HEK293 (cell line): ENCODE data around the gene GALE.

Experiments used
- CTCF ChIA-PET: fragments of 350-600 bp; formaldehyde crosslinking; extraction: SDS; loops from one replicate; lab custom pipeline; 2021; ENCODE audit warnings: antibody characterized with exemption; lab: Yijun Ruan, JAX
- POLR2A ChIA-PET: fragments of 300-600 bp; formaldehyde crosslinking; extraction: SDS; loops from one replicate; lab custom pipeline; 2020; ENCODE audit warnings: antibody characterized with exemption, inconsistent platforms; lab: Yijun Ruan, JAX
- H3K27ac ChIP-seq: fragments of 200-500 bp; sonication (Bioruptor generic); 2 replicates; pipeline ENCODE4 v1.5.1; 2014; ENCODE audit warnings: low read depth, low read length, control low read depth, inconsistent platforms; ENCODE audit errors: extremely low read depth
- H3K36me3 ChIP-seq, 2 experiments: fragments of 200-500 bp in 1 of 2; sonication (Bioruptor generic) in 1 of 2; 1 replicate in 1 of 2; 2 replicates in 1 of 2; pipeline ENCODE4 v1.5.1; 2014 to 2017; ENCODE audit warnings: inconsistent platforms in 2 of 2, low read length in 2 of 2; ENCODE audit not compliant: control insufficient read depth in 2 of 2, insufficient read depth in 1 of 2
- H3K4me1 ChIP-seq: fragments of 200-500 bp; sonication (Bioruptor generic); 2 replicates; pipeline ENCODE4 v1.5.1; 2014; ENCODE audit warnings: mild to moderate bottlenecking, low read length, inconsistent platforms; ENCODE audit not compliant: control insufficient read depth, insufficient read depth
- H3K4me3 ChIP-seq: 2 replicates; pipeline ENCODE4 v1.5.1; 2011; ENCODE audit warnings: low read depth, mild to moderate bottlenecking, control low read depth, low read length, moderate library complexity
- H3K9me3 ChIP-seq: fragments of 200-500 bp; sonication (Bioruptor generic); 2 replicates; pipeline ENCODE4 v1.5.1; 2014; ENCODE audit warnings: low read depth, low read length, inconsistent platforms; ENCODE audit not compliant: control insufficient read depth, insufficient read depth
- IKZF3 ChIP-seq: fragments of 450-650 bp; IDR thresholded peaks from 2 replicates; pipeline ENCODE4 v1.5.0; 2018; ENCODE audit warnings: missing biosample characterization, mild to moderate bottlenecking, missing genetic modification characterization, moderate library complexity
- KLF1 ChIP-seq: fragments of 450-650 bp; formaldehyde crosslinking; IDR thresholded peaks from 2 replicates; pipeline ENCODE4 v1.5.1; 2016; ENCODE audit warnings: missing biosample characterization, missing genetic modification characterization
- TRIM28 ChIP-seq: IDR thresholded peaks from 2 replicates; pipeline ENCODE4 v1.6.1; 2011; ENCODE audit warnings: low read length, control low read depth, borderline replicate concordance
- YY1 ChIP-seq: fragments of 450-650 bp; formaldehyde crosslinking; IDR thresholded peaks from 2 replicates; pipeline ENCODE4 v1.5.1; 2018; ENCODE audit warnings: missing biosample characterization, missing genetic modification characterization
- ZBTB17 ChIP-seq: fragments of 450-650 bp; formaldehyde crosslinking; IDR thresholded peaks from 2 replicates; pipeline ENCODE4 v1.5.1; 2016; ENCODE audit warnings: missing biosample characterization, missing genetic modification characterization
- ZFP69B ChIP-seq: fragments of 450-650 bp; formaldehyde crosslinking; IDR thresholded peaks from 2 replicates; pipeline ENCODE4 v1.5.1; 2016; ENCODE audit warnings: missing biosample characterization, missing genetic modification characterization
- ZNF10 ChIP-seq: fragments of 450-650 bp; formaldehyde crosslinking; IDR thresholded peaks from 2 replicates; pipeline ENCODE4 v1.5.1; 2017; ENCODE audit warnings: missing biosample characterization, missing genetic modification characterization
- ZNF311 ChIP-seq: fragments of 450-650 bp; formaldehyde crosslinking; IDR thresholded peaks from 2 replicates; pipeline ENCODE4 v1.5.1; 2017; ENCODE audit warnings: missing biosample characterization, missing genetic modification characterization, borderline replicate concordance
- ZNF37A ChIP-seq: fragments of 450-650 bp; IDR thresholded peaks from 2 replicates; pipeline ENCODE4 v1.5.1; 2018; ENCODE audit warnings: missing biosample characterization, missing genetic modification characterization
- ZNF48 ChIP-seq: fragments of 450-650 bp; formaldehyde crosslinking; IDR thresholded peaks from 2 replicates; pipeline ENCODE4 v1.5.1; 2016; ENCODE audit warnings: missing biosample characterization, missing genetic modification characterization
- ZNF747 ChIP-seq: fragments of 450-650 bp; formaldehyde crosslinking; IDR thresholded peaks from 2 replicates; pipeline ENCODE4 v1.5.1; 2016; ENCODE audit warnings: missing biosample characterization, missing genetic modification characterization
- TF ChIP-seq, protein P1 (sequence below): fragments of 450-650 bp; formaldehyde crosslinking; conservative IDR thresholded peaks from 2 replicates; pipeline ENCODE4 v1.5.1; 2016; ENCODE audit warnings: low read depth, missing biosample characterization, missing genetic modification characterization
- TF ChIP-seq, protein P2 (sequence below): fragments of 450-650 bp; formaldehyde crosslinking; IDR thresholded peaks from 2 replicates; pipeline ENCODE4 v1.5.1; 2016; ENCODE audit warnings: missing biosample characterization, missing genetic modification characterization
- TF ChIP-seq, protein P3 (sequence below): IDR thresholded peaks from 2 replicates; pipeline ENCODE4 v1.6.1; 2011; ENCODE audit warnings: mild to moderate bottlenecking, low read depth, low read length, borderline replicate concordance

GALE gene

DNA sequence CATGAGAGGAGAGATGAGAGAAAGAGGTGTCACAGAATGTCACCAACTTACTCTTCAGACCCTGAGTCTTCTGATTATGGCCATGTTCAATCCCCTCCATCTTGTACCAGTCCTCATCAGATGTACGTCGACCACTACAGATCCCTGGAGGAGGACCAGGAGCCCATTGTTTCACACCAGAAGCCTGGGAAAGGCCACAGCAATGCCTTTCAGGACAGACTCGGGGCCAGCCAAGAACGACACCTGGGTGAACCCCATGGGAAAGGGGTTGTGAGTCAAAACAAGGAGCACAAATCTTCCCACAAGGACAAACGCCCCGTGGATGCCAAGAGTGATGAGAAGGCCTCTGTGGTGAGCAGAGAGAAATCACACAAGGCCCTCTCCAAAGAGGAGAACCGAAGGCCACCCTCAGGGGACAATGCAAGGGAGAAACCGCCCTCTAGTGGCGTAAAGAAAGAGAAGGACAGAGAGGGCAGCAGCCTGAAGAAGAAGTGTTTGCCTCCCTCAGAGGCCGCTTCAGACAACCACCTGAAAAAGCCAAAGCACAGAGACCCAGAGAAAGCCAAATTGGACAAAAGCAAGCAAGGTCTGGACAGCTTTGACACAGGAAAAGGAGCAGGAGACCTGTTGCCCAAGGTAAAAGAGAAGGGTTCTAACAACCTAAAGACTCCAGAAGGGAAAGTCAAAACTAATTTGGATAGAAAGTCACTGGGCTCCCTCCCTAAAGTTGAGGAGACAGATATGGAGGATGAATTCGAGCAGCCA, 49.3 kb downstream of the GALE start (continued):
- TF ChIP-seq, protein P1, sequence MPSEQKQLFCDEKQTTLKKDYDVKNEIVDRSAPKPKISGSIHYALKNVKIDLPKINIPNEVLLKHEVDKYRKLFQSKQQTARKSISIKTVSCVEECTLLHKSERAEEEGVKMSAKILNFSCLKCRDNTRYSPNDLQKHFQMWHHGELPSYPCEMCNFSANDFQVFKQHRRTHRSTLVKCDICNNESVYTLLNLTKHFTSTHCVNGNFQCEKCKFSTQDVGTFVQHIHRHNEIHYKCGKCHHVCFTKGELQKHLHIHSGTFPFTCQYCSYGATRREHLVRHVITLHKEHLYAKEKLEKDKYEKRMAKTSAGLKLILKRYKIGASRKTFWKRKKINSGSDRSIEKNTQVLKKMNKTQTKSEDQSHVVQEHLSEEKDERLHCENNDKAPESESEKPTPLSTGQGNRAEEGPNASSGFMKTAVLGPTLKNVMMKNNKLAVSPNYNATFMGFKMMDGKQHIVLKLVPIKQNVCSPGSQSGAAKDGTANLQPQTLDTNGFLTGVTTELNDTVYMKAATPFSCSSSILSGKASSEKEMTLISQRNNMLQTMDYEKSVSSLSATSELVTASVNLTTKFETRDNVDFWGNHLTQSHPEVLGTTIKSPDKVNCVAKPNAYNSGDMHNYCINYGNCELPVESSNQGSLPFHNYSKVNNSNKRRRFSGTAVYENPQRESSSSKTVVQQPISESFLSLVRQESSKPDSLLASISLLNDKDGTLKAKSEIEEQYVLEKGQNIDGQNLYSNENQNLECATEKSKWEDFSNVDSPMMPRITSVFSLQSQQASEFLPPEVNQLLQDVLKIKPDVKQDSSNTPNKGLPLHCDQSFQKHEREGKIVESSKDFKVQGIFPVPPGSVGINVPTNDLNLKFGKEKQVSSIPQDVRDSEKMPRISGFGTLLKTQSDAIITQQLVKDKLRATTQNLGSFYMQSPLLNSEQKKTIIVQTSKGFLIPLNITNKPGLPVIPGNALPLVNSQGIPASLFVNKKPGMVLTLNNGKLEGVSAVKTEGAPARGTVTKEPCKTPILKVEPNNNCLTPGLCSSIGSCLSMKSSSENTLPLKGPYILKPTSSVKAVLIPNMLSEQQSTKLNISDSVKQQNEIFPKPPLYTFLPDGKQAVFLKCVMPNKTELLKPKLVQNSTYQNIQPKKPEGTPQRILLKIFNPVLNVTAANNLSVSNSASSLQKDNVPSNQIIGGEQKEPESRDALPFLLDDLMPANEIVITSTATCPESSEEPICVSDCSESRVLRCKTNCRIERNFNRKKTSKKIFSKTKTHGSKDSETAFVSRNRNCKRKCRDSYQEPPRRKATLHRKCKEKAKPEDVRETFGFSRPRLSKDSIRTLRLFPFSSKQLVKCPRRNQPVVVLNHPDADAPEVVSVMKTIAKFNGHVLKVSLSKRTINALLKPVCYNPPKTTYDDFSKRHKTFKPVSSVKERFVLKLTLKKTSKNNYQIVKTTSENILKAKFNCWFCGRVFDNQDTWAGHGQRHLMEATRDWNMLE (tag by site-specific recombination), result no peak
- TF ChIP-seq KLF1 (no peak), ZNF48 (tag by site-specific recombination) (no peak), ZNF311 (no peak), YY1 (tag by site-specific recombination) (no peak), ZNF747 (tag by site-specific recombination) (no peak)
- TF ChIP-seq, protein P2, sequence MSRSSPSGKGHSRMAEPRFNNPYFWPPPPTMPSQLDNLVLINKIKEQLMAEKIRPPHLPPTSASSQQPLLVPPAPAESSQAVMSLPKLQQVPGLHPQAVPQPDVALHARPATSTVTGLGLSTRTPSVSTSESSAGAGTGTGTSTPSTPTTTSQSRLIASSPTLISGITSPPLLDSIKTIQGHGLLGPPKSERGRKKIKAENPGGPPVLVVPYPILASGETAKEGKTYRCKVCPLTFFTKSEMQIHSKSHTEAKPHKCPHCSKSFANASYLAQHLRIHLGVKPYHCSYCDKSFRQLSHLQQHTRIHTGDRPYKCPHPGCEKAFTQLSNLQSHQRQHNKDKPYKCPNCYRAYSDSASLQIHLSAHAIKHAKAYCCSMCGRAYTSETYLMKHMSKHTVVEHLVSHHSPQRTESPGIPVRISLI, result no peak

DNA sequence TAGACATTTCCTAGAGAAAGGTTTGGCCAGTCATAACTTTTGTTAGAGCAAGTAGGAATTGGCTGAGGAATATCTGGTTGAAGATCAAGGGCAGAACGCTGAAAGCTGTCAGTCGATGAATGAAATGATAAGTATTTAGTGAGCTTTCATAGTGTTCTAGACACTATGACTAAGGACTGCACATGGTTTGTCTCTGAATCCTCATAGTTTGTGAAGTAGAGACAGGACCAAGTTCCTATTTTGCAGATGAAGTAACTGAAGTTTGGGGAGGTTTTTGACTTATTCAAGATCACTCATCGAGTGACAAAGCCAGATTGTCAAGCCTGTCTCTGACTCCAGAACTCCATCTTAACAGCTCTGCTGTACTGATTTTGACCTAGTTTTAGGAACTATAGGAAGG, 52.5 kb downstream of the GALE start:
- ChIA-PET CTCF (interaction anchor here (1.1 kb wide), 1 partner anchor 29 kb away, joined by 3 read pairs; no protein-coding TSS in a partner anchor), POLR2A (interaction anchor here (1.0 kb wide), 1 partner anchor 28 kb away, joined by 3 read pairs; no protein-coding TSS in a partner anchor)
- TF ChIP-seq, protein P3, sequence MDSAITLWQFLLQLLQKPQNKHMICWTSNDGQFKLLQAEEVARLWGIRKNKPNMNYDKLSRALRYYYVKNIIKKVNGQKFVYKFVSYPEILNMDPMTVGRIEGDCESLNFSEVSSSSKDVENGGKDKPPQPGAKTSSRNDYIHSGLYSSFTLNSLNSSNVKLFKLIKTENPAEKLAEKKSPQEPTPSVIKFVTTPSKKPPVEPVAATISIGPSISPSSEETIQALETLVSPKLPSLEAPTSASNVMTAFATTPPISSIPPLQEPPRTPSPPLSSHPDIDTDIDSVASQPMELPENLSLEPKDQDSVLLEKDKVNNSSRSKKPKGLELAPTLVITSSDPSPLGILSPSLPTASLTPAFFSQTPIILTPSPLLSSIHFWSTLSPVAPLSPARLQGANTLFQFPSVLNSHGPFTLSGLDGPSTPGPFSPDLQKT, result no peak
- TF ChIP-seq ZBTB17 (tag by site-specific recombination), result peak; percentile 49; the same call in 1 of the 2 replicates
- no peak for TF ChIP-seq TRIM28
- no peak for TF ChIP-seq ZFP69B (tag by site-specific recombination)
- no peak for TF ChIP-seq IKZF3 (tag by site-specific recombination)
- TF ChIP-seq ZNF10, result no peak
- no peak for TF ChIP-seq ZNF37A (tag by site-specific recombination)
- Histone ChIP-seq H3K9me3 (no peaks in the 10 kb centered on the region), H3K27ac (no peak overlapping the region), H3K4me3 (no peak overlapping the region), H3K36me3 (peaks cover 21 to 72% of the 10 kb centered on the region in 2 experiments), H3K4me1 (peaks cover 5% of the 10 kb centered on the region)
